HepG2 (cell line): ENCODE data around the gene ATP9A. TPM values are rescaled to one million over a fixed set of nuclear protein-coding genes. Genes with fewer than 3 reads are reported as not detected.

Experiments
- DZIP1 ChIP-seq: sonication (generic); formaldehyde crosslinking; IDR thresholded peaks from 2 replicates; pipeline ENCODE4 v1.5.0; 2020; ENCODE audit warnings: mild to moderate bottlenecking, missing genetic modification reagents
- MEF2D ChIP-seq: sonication (generic); formaldehyde crosslinking; IDR thresholded peaks from 2 replicates; pipeline ENCODE4 v1.5.1; 2020; ENCODE audit warnings: mild to moderate bottlenecking, missing genetic modification reagents
- SETDB1 ChIP-seq: sonication (generic); formaldehyde crosslinking; IDR thresholded peaks from 2 replicates; pipeline ENCODE4 v1.5.1; 2020; ENCODE audit warnings: missing genetic modification reagents, mild to moderate bottlenecking, borderline replicate concordance
- STAG1 ChIP-seq: sonication (generic); formaldehyde crosslinking; IDR thresholded peaks from 2 replicates; pipeline ENCODE4 v1.4.0; 2020; ENCODE audit warnings: missing genetic modification reagents
- ZFP91 ChIP-seq: sonication (generic); formaldehyde crosslinking; IDR thresholded peaks from 2 replicates; pipeline ENCODE4 v1.9.0; 2022; ENCODE audit warnings: missing genetic modification reagents, mild to moderate bottlenecking, borderline replicate concordance
- ZNF281 ChIP-seq: sonication (generic); formaldehyde crosslinking; IDR thresholded peaks from 2 replicates; pipeline ENCODE4 v1.4.0; 2020; ENCODE audit warnings: missing genetic modification reagents, borderline replicate concordance
- ZNF503 ChIP-seq: sonication (generic); formaldehyde crosslinking; IDR thresholded peaks from 2 replicates; pipeline ENCODE4 v1.4.0; 2020; ENCODE audit warnings: missing genetic modification reagents
- ZNF567 ChIP-seq: sonication (generic); formaldehyde crosslinking; IDR thresholded peaks from 2 replicates; pipeline ENCODE4 v1.8.1; 2023; ENCODE audit warnings: mild to moderate bottlenecking, missing genetic modification reagents, borderline replicate concordance
- ZNF609 ChIP-seq: sonication (generic); formaldehyde crosslinking; IDR thresholded peaks from 2 replicates; pipeline ENCODE4 v1.4.0; 2020; ENCODE audit warnings: mild to moderate bottlenecking, missing genetic modification reagents, borderline replicate concordance
- ZNF704 ChIP-seq: sonication (generic); formaldehyde crosslinking; IDR thresholded peaks from 2 replicates; pipeline ENCODE4 v1.8.1; 2023; ENCODE audit warnings: mild to moderate bottlenecking, inconsistent platforms, moderate library complexity, missing genetic modification reagents, borderline replicate concordance
- polyA plus RNA-seq, 8 experiments: library from polyadenylated mRNA; depleted of rRNA in 3 of 8; stranded (reverse) in 7 of 8; unstranded in 1 of 8; fragments of >200 nt; fragmentation: Illumina TruSeq in 4 of 8; extraction: Trizol in 4 of 8; gene quantifications; 2 replicates each; pipeline versions ENCODE4 v1.2.1 to v1.2.3, GENCODE V29; 2011 to 2016; ENCODE audit warnings: low read depth in 4 of 8, missing spikeins in 1 of 8, mixed read lengths in 1 of 8; ENCODE audit not compliant: insufficient read depth in 1 of 8
- total RNA-seq, 5 experiments: library from RNA; depleted of rRNA; stranded (reverse); fragments of >200 nt; fragmentation: Illumina TruSeq; extraction: Trizol; gene quantifications; 2 replicates each; pipeline ENCODE4 v1.2.3, GENCODE V29; 2016; ENCODE audit warnings: low read depth in 1 of 5

Gene ATP9A
- total and polyA plus RNA-seq, 2 of the 13 experiments (the other 11 are each of a cell fraction or from before 2014, with no cell fraction given), result 11.8 to 18.5 TPM

- TF ChIP-seq MEF2D (CRISPR knock-in tag), result peak; percentile 72
- peak; percentile 43; the same call in 1 of the 2 replicates for TF ChIP-seq ZNF567 (CRISPR knock-in tag)
- 0 out of 2 replicates have a peak, but pooled peaks have one; percentile 51 for TF ChIP-seq ZNF503 (CRISPR knock-in tag)
- no peak; the same call in 1 of the 2 replicates for TF ChIP-seq ZNF609 (CRISPR knock-in tag)
- peak; percentile 58; the same call in 1 of the 2 replicates for TF ChIP-seq ZNF281 (CRISPR knock-in tag)
- TF ChIP-seq ZFP91 (CRISPR knock-in tag), result peak; percentile 59; the same call in 1 of the 2 replicates
- no peak for TF ChIP-seq ZNF704 (CRISPR knock-in tag)
- TF ChIP-seq DZIP1 (CRISPR knock-in tag), result no peak; the same call in 1 of the 2 replicates
- no peak for TF ChIP-seq SETDB1
- peak; percentile 16; the same call in 1 of the 2 replicates for TF ChIP-seq STAG1 (CRISPR knock-in tag)
These were observed 960 bp downstream of the ATP9A start (continued) for GRCh38 chr20:51766994-51767866.
